Heart right ventricle (tissue), 16 donors: ENCODE data around the gene DNAH5. TPM values are rescaled to one million over a fixed set of nuclear protein-coding genes. Genes with fewer than 3 reads are reported as not detected.

Experiments
- ATAC-seq, 8 donors: fragments of 200-7000 bp; cut with Tn5 transposase; one replicate each; pipeline ENCODE4 v1.9.1; 2020; ENCODE audit warnings: mild to moderate bottlenecking in 8 of 8, moderate library complexity in 8 of 8, moderate number of reproducible peaks in 1 of 8
- DNase-seq, 2 donors: peaks; one replicate each; pipeline ENCODE4 v3.0.0-alpha.2; 2020
- H3K27ac ChIP-seq, 10 donors: fragments of 200-600 bp; sonication (generic) in 2 of 10; one replicate each; pipeline versions ENCODE4 v1.5.0 to v1.8.0; 2020 to 2022; ENCODE audit warnings: mild to moderate bottlenecking in 3 of 10
- H3K27me3 ChIP-seq, 7 donors: fragments of 200-600 bp; one replicate each; pipeline ENCODE4 v1.8.0; 2021 to 2022; ENCODE audit warnings: mild to moderate bottlenecking in 2 of 7
- H3K36me3 ChIP-seq, 9 donors: fragments of 200-600 bp; sonication (generic) in 1 of 9; one replicate each; pipeline versions ENCODE4 v1.5.0 to v1.8.0; 2020 to 2022; ENCODE audit warnings: mild to moderate bottlenecking in 2 of 9
- H3K4me1 ChIP-seq, 9 donors: fragments of 200-600 bp; sonication (generic) in 1 of 9; one replicate each; pipeline versions ENCODE4 v1.5.0 to v1.8.0; 2020 to 2022; ENCODE audit warnings: mild to moderate bottlenecking in 4 of 9
- H3K4me3 ChIP-seq, 10 donors: fragments of 200-600 bp; sonication (generic) in 2 of 10; one replicate each; pipeline versions ENCODE4 v1.5.0 to v1.8.0; 2020 to 2022; ENCODE audit warnings: mild to moderate bottlenecking in 7 of 10, moderate library complexity in 2 of 10
- H3K9me3 ChIP-seq, 11 donors: fragments of 200-600 bp in 10 of 11; sonication (generic) in 2 of 11; one replicate each; pipeline versions ENCODE4 v1.5.0 to v1.8.0; 2013 to 2022; ENCODE audit warnings: mild to moderate bottlenecking in 2 of 11, control low read depth in 1 of 11, moderate library complexity in 1 of 11
- CTCF ChIP-seq, 9 donors: fragments of 200-600 bp; sonication (generic) in 2 of 9; IDR thresholded peaks; one replicate each; pipeline versions ENCODE4 v1.5.0 to v1.8.0; 2021 to 2022; ENCODE audit warnings: antibody characterized with exemption in 9 of 9, mild to moderate bottlenecking in 5 of 9, moderate library complexity in 1 of 9
- WGBS, 2 donors: extraction: QIAGEN DNeasy Blood & Tissue Kit; methylation state at CpG; one replicate each; pipeline ENCODE4 v1.1.7; 2013; ENCODE audit warnings: inconsistent platforms in 1 of 2; 5-methylcytosine and 5-hydroxymethylcytosine counted together
- intact Hi-C, 10 donors: fragments of 100-400 bp; cut with DNase I; formaldehyde crosslinking; loops; one replicate each; pipeline versions ENCODE4 v1.11.1 to v1.14.2; 2022
- polyA plus RNA-seq, 2 donors: library from polyadenylated mRNA; stranded (reverse); fragments of 200-250 nt; gene quantifications; one replicate each; pipeline ENCODE4 v1.2.3, GENCODE V29; 2013
- total RNA-seq, 10 donors: library from RNA; stranded (reverse); fragmentation: NEBNext Ultra II Directional in 3 of 10; extraction: Animal tissue kit (Norgen Biotek cat#: 25700) in 3 of 10; gene quantifications; one replicate each; pipeline versions ENCODE4 v1.2.1 to v1.2.4, GENCODE V29; 2021 to 2023
- donor health status: Arrhythmogenic right ventricular cardiomyopathy.
- donor health status: ischemic (EF 13 %, LVEDD 7.1; RV severe dilation, severe dysfunction).
- donor health status: healthy with polysubstance abuse.
- donor health status: DM: no; HTN: yes; CAD: no.
- donor health status: DM: no; HTN: no; CAD: no.
- donor health status: ischemic (EF 25% LVEDD 6.9; RV normal size, moderate dysfunction).
- donor health status: ischemic (EF 25% LVEDD 5.7; RV mildly dilated, moderate dysfunction).
- donor health status: healthy.
- donor health status: DM: yes; HTN: yes; CAD: no.
- donor health status: Ischemic cardiomyopathy.
- donor health status: ischemic (EF 35%, LVEDD 5.7; RV mildly dilated, moderate dysfunction).
- donor health status: nonischemic (EF 11% LVEDD 7.7; RV severe dilation, severe dysfunction).
- donor health status: DM: yes; HTN: yes; CAD: no.
- donor health status: PGD.
- donor health status: ischemic (EF 29% LVEDD 5.4; RV normal size, mild dysfunction).
- donor health status: nonischemic (EF 23%, LVEDD 6.1; RV moderate dilation, normal function).

DNAH5 gene
- total and polyA plus RNA-seq, 12 donors, result 0.02 to 0.53 (median 0.23) TPM; not detected in 2

- H3K4me3 ChIP-seq, result no peak overlapping the region
- no peak overlapping the region for H3K27ac ChIP-seq
- H3K36me3 ChIP-seq, result no peaks in the 10 kb centered on the region
- no peaks in the 10 kb centered on the region for H3K4me1 ChIP-seq
- DNase-seq (no peak), ATAC-seq (no peak)
- H3K27me3 ChIP-seq, result no peaks in the 10 kb centered on the region
- intact Hi-C loops, result loop anchor here in 1 of 10 donors (5.0 kb wide), 1 partner anchor 1417 kb away; no protein-coding TSS in a partner anchor
- no peak for TF ChIP-seq CTCF (IDR thresholded peaks at IDR 0.05)
- peaks cover 0 to 5% (median 0%) of the 10 kb centered on the region in 11 donors for H3K9me3 ChIP-seq
Measured at GRCh38 chr5:13649656-13650055, 294.8 kb downstream of the DNAH5 start.

- no peak for TF ChIP-seq CTCF (IDR thresholded peaks at IDR 0.05)
- intact Hi-C loops, result loop anchor here in 1 of 10 donors (5.0 kb wide), 1 partner anchor 1417 kb away; no protein-coding TSS in a partner anchor
- DNase-seq (no peak), ATAC-seq (no peak)
- H3K36me3 ChIP-seq, result no peaks in the 10 kb centered on the region
- H3K4me3 ChIP-seq, result no peak overlapping the region
- H3K27ac ChIP-seq, result no peak overlapping the region
- H3K4me1 ChIP-seq, result no peaks in the 10 kb centered on the region
- 70% methylated on average over 3 of the region's 3 CpGs for WGBS, 2 donors
- no peaks in the 10 kb centered on the region for H3K27me3 ChIP-seq
- H3K9me3 ChIP-seq, result peaks cover 0 to 5% (median 0%) of the 10 kb centered on the region in 11 donors
Measured at GRCh38 chr5:13648822-13649221, 295.7 kb downstream of the DNAH5 start.

GRCh38 chr5:13643734-13644133 is 300.8 kb downstream of the DNAH5 start:
- no peaks in the 10 kb centered on the region for H3K27me3 ChIP-seq
- no peak for DNase-seq
- H3K27ac ChIP-seq, result no peak overlapping the region
- ATAC-seq, result no peak
- H3K36me3 ChIP-seq, result no peaks in the 10 kb centered on the region
- H3K4me1 ChIP-seq, result no peaks in the 10 kb centered on the region
- intact Hi-C loops, result no loop called here
- H3K9me3 ChIP-seq, result peaks cover 0 to 4% (median 0%) of the 10 kb centered on the region in 11 donors
- WGBS, 2 donors, result 87 to 88% methylated on average over 1 of the region's 1 CpG
- H3K4me3 ChIP-seq, result no peak overlapping the region
- TF ChIP-seq CTCF (IDR thresholded peaks at IDR 0.05), result no peak

GRCh38 chr5:13643196-13643595 is 301.3 kb downstream of the DNAH5 start:
- peaks cover 0 to 4% (median 0%) of the 10 kb centered on the region in 11 donors for H3K9me3 ChIP-seq
- intact Hi-C loops, result no loop called here
- H3K4me1 ChIP-seq, result no peaks in the 10 kb centered on the region
- no peak overlapping the region for H3K27ac ChIP-seq
- ATAC-seq (no peak), DNase-seq (no peak)
- no peaks in the 10 kb centered on the region for H3K27me3 ChIP-seq
- no peak overlapping the region for H3K4me3 ChIP-seq
- no peaks in the 10 kb centered on the region for H3K36me3 ChIP-seq
- no peak for TF ChIP-seq CTCF (IDR thresholded peaks at IDR 0.05)
- 68 to 75% methylated on average over 2 of the region's 2 CpGs for WGBS, 2 donors

Other genes starting within 250 kb of the DNAH5 start
- gene TRIO, start 198.7 kb upstream of the DNAH5 start, total RNA-seq, result 10 to 100 TPM; 47.2 to 71.4 (median 61.9) TPM
- 10 to 100 TPM; 26.2 to 85.2 TPM for gene TRIO, start 198.7 kb upstream of the DNAH5 start, polyA plus RNA-seq